GM18907 (cell line): ENCODE data around the gene CAPN5.

Source experiments
- ATAC-seq: cut with Tn5 transposase; IDR thresholded peaks from one replicate; pipeline ENCODE4 v1.9.1; 2021; ENCODE audit warnings: mild to moderate bottlenecking, moderate library complexity; ENCODE audit not compliant: unreplicated experiment

The CAPN5 gene

DNA sequence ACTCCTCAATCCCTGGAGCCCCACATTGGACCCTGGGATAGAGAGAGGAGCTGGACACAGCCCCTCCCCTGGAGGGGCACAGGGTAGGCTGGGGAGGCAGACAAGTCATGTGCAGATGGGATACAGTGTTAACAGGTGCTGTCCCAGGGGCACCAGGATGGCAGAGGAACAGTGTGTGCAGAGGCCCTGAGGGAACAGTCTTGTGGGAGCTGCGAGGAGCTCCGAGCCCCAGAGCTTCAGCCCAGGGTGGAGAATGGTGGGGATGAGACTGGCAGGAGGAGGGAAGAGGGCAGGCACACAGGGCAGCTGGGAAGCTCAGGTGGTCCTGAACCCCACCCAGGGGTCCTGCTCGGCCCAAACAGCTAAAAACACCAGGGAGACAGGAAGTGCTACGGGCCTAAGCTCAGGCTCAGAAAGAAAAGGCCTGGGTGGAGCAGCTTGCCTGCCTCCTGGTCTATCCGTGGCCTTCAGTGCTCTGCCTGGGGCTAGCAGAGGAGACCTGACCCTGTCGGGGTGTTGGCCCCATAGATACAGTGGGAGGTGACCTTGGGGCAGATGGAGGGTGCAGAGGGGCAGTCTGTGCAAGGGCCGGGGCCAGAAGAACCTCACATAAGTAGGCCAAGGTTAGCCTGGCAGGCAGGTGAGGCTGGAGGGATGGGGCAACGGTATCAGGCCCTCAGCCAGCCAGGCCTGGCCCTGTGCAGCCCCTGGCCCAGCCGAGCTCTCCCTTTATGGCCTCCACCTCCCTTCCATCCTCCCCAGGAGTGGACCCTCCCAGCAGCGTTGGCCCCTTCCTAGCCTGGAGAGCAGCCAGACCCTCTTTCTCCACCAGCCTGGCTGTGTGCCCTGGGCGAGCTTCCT, 15.4 kb downstream of the CAPN5 start:
- no peak for ATAC-seq

GRCh38 chr11:77082838-77083565, 16.2 kb downstream of the CAPN5 start:
- peak; percentile 50 for ATAC-seq

- no peak for ATAC-seq
Observed at GRCh38 chr11:77083566-77084245, 16.9 kb downstream of the CAPN5 start.

- ATAC-seq = no peak
Observed at GRCh38 chr11:77084581-77085191, 17.9 kb downstream of the CAPN5 start.

- ATAC-seq = no peak
Observed at GRCh38 chr11:77085652-77086051, 18.9 kb downstream of the CAPN5 start.

- ATAC-seq = no peak
Observed at GRCh38 chr11:77086521-77087472, 20.0 kb downstream of the CAPN5 start.

DNA sequence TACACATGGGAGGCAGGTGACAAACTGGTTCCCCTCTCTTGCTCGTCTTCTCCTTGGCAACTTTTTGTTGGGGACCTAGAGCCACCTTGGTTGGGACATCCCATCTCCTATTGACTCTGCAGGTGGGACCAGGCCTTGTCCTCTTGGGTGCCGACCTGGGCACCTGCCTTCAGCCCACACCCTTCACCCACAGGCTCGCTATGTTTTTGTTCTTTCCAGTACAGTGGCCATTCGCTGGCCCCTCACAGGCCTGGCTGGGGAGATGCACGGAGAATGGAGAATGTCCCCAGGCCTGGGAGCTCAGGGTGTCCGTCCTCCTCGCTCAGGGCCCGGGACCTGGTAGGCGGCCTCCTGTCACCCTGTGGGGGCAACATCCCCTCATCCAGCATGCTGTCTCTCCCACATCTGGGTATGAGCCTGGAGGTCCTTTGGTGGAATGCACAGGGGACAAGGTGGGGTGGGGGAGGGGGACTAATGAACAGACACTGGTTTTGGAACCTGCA, 21.0 kb downstream of the CAPN5 start:
- no peak for ATAC-seq

DNA sequence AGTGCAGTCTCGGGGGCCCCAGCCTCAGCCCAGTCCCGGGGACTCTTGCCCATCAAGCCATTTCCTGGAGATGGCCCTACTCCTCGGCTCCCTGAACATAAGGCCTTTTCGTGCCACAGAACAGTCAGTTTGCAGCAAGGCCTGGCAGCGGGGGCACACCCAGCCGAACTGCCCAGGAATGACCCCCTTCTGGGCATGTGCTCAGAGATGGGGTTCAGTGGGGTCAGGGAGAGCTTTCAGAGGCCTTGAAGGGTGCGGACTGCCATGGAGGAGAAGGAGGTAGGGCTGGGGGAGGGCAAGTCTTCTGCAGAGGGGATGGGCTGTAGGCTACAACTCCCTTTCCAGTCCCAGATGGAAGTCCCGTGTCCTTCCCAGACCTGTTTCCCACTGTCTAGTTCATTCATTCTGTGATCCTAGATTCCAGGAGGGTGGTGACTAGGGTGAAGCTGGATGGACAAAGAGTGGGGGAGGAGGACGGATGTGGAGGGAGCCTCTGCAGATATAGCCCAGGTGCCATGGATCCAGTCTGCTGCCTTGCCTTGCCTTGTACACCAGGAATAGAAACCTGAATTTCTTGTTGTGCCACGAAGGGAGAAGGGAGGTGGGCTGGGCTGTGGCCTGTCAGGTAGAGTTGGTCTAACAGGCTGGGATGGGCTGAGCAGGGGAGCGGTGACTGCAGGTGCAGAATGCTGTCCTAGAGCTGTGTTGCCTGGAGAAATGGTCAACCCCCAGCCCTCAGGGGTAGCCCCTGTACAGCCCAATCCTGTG, 21.6 kb downstream of the CAPN5 start:
- ATAC-seq = no peak

DNA sequence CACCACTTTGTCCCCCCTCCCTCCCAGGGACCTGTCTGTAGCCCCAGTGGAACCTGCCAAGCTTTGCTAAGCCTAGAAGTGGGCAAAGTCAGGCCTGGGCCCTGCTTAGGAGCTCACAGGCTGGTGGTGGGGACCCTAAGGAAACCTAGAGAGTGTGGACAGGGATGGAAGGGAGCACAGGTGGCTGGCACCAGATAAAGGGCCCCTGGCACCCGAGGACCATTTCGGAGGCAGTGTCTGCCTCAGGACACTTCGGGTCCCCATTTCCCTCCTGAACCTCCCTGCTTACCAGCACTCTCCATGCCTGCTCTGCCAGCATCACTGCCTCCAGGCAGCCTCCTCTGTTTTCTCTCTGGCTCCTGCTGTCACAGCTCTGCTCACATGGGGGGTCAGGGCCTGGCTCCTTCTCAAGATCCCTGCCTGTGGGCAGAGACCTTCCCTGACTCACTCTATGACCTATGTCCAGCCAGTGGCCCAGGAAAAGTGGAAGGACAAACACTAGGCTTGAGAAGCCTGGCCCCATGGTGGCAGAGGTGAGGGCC, 22.3 kb downstream of the CAPN5 start:
- ATAC-seq = no peak

GRCh38 chr11:77090046-77090372, 23.2 kb downstream of the CAPN5 start:
- no peak for ATAC-seq

DNA sequence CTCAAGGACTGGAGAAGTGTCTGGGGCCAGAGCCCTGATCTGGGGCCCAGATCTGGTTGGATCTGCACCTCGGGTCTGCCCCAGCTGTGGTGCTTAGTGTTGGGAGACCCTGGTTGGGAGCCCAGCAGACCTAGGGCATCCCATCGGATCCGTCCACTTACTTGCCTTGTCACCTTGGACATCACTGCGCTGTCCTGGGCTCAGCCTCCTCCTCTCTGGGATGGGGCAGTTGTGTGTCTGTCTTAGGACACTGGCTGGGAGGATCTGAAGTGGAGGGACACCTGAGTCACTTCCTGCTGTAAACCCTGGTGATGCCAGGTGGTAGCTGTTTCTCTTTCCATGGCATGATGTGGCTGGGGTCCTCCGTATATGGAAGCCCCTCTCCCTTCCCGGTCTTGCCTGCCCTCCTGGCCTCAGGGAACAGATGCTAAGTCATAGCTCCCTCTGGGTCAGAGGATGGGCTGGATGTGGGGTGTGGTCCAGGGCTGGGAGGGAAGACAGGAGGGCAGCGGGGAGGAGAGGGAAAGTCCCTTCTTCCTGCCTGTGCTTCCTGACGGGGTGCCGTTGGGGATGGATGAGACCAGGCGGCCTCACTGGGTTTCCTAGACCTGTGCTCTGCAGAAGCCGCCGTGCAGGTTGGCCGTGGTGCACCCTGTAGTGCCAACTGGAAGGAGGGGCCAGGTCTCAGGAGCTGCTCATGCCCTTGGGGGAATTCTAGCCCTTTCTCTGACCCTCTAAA, 23.8 kb downstream of the CAPN5 start:
- no peak for ATAC-seq

GRCh38 chr11:77091146-77091940, 24.6 kb downstream of the CAPN5 start:
- peak; percentile 78 for ATAC-seq

- no peak for ATAC-seq
Observed at GRCh38 chr11:77092382-77092781, 25.6 kb downstream of the CAPN5 start.

- ATAC-seq = no peak
Observed at GRCh38 chr11:77093056-77093891, 26.5 kb downstream of the CAPN5 start.

- ATAC-seq = no peak
Observed at GRCh38 chr11:77093987-77094840, 27.4 kb downstream of the CAPN5 start.
